ENCODE measurements around the gene SPG7.
"Not testable (repeated sequence)": the region's sequence is repeated elsewhere in the genome, so short reads cannot be mapped to it uniquely, and the experiment has no call there.

The SPG7 gene

DNA sequence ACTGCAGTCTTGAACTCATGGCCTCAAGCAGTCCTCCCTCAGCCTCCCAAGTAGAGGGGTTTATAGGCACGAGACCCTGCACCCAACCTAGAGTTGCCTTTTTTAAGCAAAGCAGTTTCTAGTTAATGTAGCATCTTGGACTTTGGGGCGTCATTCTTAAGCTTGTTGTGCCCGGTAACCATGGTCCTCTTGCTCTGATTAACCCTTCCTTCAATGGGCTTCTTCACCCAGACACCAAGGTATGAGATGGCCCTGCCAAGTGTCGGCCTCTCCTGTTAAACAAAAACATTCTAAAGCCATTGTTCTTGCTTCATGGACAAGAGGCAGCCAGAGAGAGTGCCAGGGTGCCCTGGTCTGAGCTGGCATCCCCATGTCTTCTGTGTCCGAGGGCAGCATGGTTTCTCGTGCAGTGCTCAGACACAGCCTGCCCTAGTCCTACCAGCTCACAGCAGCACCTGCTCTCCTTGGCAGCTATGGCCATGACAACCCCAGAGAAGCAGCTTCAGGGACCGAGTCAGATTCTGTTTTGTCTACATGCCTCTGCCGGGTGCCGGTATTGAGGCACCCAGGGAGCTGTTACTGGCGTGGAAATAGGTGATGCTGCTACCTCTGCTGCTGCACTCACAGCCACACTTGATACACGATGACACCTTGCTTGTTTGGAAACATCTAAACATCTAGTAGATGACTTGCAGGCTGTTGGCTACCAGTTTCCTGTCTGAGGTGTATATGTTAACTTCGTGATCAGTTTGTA, 55.6 kb downstream of the SPG7 start:
- DNase-seq (ENCODE audit: low read depth in 2 of 2): no peak

DNA sequence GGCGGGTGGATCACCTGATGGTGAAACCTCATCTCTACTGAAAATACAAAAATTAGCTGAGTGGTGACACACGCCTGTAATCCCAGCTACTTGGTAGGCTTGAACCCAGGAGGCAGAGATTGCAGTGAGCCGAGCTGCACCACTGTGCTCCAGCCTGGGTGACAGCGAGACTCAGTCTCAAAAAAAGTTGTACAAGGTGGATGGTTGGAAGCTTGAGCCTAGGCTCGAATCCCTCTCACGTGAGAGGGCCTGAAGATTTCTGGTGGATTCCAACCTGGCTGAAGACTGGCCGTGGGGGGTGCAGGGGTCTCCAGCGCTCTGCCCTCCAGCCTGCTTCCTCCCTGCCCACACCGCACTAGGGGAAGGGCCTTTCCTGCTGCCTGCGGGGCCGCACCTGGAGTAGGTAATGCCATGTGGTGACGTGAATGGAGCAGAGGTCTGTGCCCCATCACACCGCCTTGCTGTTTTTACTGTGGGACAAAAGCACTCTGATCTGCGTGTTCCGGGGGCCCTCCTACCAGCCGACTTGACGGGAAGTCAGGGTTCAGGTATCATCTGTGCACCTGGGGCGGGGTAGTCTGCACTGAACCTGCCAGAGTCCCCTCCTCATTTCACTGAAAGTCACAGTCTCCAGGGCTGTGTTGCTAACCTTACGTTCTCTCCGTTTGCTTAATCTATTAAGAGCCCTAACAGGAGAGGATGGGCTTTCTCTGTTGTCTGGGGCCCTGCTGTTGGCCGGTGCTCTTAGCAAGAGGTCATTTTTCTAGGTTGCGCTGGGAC, 56.5 kb downstream of the SPG7 start:
- no peak for DNase-seq (ENCODE audit: low read depth in 2 of 2)

DNA sequence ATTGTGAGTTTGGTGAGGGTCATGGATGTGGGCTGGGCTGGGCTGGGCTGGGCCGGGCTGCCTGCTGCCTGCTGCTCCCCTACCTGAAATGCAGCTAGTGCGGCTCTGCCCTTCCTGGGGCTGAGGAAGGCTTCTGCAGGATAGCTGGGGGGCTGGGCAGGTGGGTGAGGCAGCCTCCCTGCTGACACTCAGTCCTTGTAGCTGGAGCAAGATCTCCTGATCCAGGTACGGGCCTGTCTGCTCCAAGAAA, 57.0 kb downstream of the SPG7 start:
- no peak for DNase-seq (ENCODE audit: low read depth in 2 of 2)

DNA sequence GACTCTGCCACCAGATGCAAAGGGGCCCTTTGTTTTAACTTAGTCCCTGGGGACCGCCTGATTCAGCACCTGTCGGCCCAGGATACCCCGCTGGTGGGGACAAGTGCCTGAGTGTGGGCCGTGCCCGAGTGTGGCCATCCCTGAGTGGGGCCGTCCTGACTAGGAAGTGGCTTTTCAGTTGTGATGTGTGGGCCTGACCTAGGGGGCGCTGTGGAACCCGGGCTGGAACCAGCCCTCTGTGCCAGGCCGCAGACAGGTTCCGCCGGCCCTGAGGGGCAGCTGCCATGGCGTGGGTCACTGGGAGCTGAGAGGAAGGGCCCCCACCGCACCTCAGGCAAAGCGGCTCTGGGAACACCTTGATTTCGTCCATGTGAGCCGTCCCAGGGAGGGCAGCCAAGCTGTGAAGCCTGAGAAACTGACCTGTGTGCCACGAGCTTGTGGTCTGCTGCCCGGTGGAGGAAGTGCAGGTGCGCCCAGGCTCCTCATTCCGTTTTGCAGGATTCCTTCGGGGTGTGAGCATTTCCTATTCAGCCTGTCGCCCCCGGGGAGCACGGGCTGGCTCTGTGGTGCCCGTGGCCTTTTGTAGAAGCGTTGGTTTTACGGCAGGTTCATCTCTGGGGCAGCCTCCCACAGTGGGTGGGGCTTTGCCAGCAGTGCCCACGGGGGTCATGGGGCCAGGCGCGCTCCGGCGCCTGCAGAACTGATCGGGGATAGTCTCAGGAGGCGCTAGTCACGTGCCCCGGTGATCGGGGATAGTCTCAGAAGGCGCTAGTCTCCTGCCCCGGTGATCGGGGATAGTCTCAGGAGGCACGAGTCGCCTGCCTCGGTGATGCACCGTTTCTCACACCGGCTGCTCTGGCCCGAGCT, 57.5 kb downstream of the SPG7 start:
- peak in 1 of 2 donors; percentile 43 for DNase-seq (ENCODE audit: low read depth in 2 of 2)

DNA sequence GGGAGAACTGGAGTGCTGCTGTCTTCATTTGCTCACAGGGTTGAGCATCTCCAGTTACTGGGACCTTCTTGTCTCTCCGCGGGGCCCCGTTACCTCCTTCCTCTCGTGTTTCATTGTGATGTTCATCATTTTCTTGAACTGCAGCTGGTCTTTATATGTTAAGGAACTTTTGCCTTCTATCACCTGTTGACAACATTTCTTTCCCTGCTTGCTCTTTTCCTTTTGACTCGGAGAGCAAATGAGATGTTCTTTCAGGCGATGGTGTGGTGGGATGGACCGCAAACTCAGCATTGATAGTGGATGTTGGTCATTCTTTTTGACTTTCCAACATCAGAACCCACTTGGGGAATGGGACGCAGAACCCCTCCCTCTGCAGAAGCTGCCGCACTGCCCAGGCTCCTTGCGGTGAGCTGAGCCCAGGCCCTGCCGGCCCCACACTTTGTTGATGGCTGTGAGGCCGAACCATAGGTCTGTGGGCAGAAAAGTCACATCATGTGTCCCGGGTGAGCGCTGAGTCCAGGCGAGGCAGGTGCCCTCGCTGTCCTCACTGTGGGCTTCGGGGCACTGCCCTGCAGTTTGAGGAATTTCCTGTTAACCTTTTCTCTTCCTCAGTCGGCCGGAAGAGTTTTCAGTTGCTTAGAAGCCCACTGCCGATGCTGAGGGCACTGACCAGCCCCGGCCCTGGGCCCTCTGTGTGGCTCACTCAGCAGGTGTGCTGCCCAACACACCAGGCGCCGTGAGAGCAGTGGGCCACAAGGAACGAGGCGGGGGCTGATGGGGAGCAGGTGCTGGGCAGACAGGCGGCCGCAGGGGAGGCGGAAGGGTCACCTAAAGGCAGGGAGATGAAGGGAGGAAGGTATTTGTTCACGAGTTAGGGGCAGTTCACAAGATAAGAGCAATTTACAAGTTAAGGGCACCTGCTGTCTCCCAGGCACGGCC, 59.7 kb downstream of the SPG7 start:
- no peak for DNase-seq (ENCODE audit: low read depth in 2 of 2)

DNA sequence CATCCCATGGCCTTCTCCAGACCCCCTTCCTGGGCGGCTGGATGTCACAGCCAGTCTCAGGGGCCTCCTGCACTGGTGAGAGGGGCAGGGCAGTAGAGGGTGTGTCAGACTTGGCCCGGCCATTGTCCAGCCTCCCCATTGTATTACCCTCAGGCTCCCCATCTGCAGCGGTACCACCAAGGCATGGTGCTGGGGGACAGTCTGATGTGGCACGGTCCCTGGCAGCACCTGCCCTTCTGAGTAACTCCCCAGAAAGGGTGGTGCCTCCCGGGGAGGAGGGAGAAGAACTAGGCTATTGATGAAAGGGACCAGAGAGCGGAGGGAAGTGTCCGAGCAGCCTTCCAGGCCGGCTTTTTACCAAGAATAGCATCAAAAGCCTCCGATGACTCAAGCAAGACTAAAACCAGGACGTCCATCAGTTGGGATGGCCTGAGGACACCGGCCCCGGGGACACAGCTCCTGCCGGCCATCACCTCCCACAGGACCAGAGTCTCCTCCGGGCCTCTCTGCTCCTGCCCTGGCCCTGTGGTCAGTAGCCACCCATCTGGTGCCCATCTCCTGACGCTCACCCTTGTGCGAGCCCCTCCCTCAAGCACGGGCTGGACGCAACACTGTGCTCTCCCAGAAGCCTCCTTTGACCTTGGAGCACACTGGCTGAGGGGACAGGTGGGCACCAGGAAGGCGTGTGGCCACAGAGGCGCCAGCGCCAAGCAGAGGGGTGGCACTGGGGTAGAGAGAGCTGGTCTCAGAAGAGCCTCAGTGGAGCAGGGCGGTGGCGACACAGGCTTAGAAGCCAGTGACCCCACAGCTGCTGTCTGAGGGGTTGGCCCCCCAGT, 61.5 kb downstream of the SPG7 start:
- DNase-seq (ENCODE audit: low read depth in 2 of 2): no peak

DNA sequence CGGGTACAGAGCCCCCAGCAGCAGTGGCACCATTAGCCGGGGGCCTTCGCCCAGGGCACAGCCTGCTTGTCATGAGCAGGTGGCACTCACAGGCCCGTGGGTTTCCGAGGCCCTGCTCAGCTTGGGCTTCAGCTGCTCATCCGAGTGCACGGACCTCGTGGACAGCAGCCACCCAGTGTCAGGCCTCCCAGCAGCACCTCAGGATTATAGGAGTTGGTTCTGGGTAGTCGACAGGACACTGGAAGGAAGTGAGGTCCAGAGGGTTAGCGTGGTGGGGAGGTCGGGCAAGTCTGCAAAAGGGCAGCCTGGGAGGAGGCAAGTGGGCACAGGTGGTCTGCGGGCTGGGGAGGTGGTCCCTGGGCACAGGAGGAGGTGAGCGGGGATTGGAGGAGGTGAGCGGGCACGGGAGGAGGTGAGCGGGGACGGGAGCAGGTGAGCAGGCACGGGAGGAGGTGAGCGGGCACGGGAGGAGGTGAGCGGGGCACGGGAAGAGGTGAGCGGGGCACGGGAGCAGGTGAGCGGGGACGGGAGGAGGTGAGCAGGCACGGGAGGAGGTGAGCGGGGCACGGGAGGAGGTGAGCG, 62.2 kb downstream of the SPG7 start:
- no peak for DNase-seq (ENCODE audit: low read depth in 2 of 2)

DNA sequence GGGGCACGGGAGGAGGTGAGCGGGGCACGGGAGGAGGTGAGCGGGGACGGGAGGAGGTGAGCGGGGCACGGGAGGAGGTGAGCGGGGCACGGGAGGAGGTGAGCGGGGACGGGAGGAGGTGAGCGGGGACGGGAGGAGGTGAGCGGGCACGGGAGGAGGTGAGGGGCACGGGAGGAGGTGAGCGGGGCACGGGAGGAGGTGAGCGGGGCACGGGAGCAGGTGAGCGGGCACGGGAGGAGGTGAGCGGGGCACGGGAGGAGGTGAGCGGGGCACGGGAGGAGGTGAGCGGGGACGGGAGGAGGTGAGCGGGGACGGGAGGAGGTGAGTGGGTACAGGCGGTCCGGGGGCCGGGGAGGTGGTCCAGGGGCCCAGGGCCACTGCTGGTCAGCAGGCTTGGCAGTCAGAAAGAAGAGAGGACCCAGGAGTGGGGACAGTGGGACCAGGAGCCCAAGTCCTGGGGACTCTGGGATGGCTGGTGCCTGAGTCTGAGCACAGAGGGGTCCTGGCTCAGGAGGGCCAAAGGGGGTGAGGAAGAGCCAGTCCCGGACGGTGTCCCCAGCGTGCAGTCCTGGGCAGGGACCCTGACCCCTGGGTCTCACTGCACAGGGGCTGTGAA, 62.9 kb downstream of the SPG7 start:
- not testable (repeated sequence) for DNase-seq (ENCODE audit: low read depth in 2 of 2)

DNA sequence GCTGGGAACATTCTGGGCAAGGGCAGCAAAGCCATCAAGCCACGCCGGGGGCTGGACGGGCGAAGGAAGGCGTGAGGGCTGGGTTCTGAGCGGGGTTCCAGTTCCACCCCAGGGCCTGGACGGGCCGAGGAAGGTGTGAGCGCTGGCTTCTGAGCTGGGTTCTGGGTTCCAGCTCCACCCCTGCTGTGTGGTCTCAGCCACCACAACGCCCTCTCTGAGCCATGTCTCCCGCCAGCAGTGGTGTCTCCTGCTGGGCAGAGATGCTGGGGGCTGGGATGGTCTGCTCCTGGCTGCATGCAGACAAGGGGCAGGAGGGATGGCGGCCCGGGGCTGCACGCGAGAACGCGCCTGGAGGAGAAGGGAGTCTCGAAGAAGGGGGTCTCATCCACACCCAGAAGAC, 63.4 kb downstream of the SPG7 start:
- no peak for DNase-seq (ENCODE audit: low read depth in 2 of 2)

DNA sequence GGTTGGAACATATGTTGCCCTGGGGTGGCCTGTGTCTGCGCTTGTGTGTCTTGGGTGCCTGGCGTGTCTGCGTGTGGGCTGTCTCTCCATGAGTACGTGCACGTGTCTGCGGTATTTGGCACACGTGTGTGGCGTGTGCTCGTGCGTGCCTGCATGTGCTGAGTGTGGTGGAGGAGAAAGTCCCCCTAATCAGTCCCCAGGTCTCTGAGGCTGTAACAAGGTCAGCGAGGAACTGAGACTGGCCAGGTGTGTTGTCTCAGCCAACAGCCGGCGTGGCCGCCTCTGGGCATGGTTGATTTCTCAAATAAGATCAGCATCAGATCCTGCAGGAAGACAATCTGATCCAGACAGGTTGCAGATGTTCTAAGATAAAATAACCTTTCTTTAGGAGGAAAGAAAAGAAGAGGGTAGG, 63.9 kb downstream of the SPG7 start:
- DNase-seq (ENCODE audit: low read depth in 2 of 2): no peak

DNA sequence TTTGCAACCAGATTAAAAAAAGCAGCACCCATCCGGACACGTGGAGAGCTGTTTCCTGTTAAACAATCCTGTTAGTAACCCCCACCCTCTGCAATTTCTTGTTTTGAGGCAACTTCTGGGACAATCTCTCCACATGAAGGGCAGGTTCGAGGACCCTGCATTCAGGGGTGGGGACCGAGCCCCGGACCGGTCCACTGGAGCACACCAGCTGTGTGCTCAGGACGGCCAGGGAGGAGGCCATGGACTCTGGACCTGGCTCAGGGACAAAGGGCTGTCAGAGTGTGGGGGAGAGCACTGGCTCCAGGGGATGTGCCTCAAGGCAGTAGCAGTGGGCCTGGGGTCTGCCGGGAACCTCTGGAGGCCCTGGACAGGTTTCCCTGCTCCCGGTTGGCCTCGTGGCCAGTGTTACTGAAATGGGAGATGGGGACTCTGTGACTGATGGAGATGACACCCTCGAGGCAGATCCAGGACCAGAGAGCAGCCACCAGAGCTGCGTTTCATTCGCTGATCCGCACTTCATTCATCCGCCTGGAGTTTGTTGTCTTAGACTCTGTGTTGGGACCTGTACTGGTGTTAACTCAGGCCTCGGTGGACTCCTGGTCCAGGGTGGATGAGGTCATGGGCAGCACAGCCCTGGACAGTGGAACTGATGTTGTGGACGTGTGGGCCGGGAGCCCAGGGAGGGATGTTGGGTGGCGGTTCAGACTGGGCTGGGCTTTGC, 64.4 kb downstream of the SPG7 start:
- DNase-seq (ENCODE audit: low read depth in 2 of 2): no peak

DNA sequence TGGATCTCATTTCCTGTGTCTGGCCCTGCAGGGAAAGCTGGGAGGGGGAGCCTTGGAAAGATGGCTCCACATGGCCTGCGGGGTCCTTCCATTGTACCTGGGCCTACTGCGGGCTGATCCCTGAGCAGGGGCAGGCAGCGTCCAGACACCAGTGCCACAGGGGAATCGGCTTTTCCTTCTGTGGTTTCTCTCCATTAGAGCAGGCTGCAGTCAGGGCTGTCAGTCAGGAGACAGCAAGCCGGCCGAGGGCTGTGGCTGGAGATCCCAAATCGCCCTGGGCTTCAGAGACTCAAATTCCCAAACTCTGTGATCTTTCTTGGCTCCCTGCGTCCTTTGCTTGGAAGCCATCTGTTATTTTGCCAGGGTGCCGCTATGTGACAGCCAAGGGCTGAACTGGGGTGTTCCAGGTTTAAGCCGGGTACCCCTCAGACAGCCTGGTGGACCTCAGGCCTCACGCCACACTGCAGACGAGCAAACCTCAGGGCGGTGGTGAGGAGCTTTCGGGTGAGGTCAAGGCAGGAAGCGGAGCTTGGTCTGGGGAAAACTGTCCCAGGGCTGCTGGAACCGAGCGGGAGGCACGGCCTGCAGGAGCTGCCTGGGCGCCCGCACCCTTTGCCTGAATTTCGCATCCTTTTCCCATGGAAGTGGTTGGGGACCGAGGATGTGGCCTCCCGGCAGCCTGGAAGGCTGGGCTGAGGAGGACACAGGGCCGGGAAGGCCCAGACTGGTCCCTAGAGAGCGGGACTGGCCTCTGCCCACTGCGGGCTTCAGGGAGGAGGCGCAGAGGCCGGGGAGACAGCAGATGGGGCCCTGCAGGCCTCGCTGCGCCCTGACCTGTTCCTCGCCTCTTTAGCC, 65.8 kb downstream of the SPG7 start:
- no peak for DNase-seq (ENCODE audit: low read depth in 2 of 2)

DNA sequence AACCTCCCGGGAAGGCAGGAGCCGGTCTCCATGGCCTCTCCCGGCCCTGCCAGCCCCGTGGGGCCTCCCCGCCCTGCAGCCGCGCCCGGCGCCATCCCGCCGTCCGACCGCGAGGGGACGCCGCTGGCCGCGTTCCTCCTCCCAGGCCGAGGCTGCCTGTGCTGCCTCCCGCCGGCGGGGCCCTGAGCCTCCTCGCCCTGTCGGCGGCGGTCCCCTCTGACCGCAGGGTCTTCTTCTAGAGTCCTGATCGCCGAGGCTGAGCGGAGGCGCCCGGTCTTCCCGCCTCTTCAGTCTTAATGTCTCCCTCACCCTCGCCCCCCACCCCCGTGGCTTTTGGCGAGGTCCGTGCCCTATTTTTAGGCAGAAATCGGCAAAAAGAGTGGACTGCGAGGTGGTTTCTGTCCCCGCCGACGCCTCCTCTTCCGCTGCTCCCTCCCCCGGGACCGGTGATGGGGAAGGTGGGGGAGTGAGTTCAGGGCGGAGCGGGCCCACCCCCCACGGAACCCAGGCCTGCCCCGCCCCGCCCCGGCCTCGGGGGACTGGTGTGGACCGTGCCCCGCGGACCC, 66.6 kb downstream of the SPG7 start:
- peak in 1 of 2 donors; percentile 54 for DNase-seq (ENCODE audit: low read depth in 2 of 2)

DNA sequence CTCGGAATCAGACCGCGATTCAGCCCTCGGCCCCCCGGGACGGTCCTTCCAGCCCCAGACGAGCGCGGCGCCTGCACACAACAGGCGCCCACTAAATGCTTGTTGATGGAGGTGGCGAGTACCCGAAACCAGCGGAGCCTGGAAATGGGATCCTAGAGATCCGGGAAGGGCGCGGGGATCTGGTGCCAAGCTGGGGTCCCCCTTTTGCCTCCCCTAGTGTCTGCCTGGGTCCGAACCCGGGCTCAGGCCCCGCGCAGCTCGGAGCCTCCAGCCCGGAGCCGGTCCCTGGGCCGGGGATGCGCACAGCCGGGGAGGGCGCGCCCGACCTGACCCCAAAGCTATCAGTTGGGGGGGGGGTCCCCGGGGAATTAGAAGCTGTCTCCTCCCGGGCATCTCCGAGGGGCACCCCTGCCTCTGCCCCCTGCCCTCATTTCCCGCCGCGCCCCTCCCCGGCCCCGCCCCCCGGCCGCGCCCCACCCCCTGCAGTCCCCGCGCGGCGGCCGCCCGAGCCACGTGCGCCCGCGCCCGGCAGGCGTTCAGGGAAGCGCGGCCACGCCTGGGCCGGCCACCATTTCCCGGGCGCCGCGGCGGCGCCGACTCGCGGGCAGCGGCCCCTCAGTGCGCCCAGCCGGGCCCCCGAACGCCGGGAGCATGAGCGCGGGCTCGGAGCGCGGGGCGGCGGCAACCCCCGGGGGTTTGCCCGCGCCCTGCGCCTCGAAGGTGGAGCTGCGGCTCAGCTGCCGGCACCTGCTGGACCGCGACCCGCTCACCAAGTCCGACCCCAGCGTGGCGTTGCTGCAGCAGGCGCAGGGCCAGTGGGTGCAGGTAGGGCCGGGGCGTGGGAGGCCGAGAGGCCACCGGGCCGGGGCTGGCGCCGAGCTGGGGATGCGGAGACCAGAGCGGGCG, 67.3 kb downstream of the SPG7 start, which contains the start of gene CPNE7:
TSS of gene CPNE7 (plus strand) at position 512 of the 906 bp plus-strand sequence. CDS start at position 652, 140 bp downstream.
- DNase-seq (ENCODE audit: low read depth in 2 of 2): no peak

DNA sequence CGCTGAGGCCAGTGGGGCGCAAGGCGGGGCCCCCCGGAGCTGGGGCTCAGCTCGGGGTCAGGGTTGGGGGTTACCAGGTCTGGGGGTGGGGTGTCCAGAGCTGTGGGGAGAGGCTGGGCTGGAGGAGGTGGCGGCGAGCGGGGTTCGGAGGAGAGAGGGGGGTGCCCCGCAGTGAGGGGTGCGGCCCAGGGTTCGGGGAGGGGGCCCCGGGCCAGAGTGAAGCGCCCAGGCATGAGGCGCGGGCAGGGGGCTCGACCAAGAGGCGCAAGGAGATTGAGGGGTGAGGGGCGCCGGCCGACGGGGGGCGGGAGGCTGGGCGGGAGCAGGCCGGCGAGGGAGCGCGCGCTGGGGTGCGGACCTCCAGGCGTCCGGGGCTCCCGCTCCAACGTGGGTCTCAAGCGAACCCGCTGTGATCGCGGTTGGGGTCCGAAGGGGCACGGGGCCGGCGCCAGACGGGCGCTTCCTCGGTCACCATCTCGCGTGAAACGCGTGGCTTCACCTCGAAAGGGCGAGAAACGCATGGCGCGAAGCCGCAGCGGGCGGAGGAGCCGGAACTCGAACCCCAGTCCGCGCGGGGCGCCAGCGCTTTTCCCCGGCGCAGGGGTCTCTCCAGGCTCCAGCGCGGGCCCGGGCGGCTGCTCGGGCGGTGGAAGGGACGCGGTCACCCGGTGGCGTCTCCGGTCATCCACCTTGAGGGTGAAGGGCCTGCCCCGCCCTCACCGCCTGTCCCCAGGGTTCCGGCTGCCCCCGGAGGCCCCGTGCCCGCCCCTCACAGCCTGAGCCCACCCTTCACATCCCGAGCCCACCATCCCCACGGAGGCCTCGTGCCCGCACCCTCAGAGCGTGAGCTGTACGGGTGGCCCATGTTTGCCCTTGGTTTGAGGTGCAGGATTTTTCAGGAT, 68.2 kb downstream of the SPG7 start:
- DNase-seq (ENCODE audit: low read depth in 2 of 2): no peak
